Endothelial cell (in vitro differentiated cells): ENCODE results near the gene PARD3. TPM values are rescaled to one million over a fixed set of nuclear protein-coding genes. Genes with fewer than 3 reads are reported as not detected.

Experiments used
- DNase-seq: peaks from one replicate; pipeline ENCODE4 v3.0.0; 2021; ENCODE audit warnings: low spot score
- H3K27ac Mint-ChIP-seq: one replicate; pipeline ENCODE4 v1.8.0; 2021; ENCODE audit warnings: mixed read lengths, inconsistent platforms; ENCODE audit not compliant: unreplicated experiment
- H3K27me3 Mint-ChIP-seq: one replicate; pipeline ENCODE4 v1.8.0; 2021; ENCODE audit warnings: mild to moderate bottlenecking, moderate library complexity, mixed read lengths, inconsistent platforms; ENCODE audit not compliant: unreplicated experiment
- H3K36me3 Mint-ChIP-seq: one replicate; pipeline ENCODE4 v1.8.0; 2021; ENCODE audit warnings: mild to moderate bottlenecking, low read depth, mixed read lengths, inconsistent platforms; ENCODE audit not compliant: unreplicated experiment
- H3K4me1 Mint-ChIP-seq: one replicate; pipeline ENCODE4 v1.8.0; 2021; ENCODE audit warnings: mild to moderate bottlenecking, mixed read lengths, inconsistent platforms; ENCODE audit not compliant: unreplicated experiment
- H3K4me3 Mint-ChIP-seq: one replicate; pipeline ENCODE4 v1.8.0; 2021; ENCODE audit warnings: mild to moderate bottlenecking, mixed read lengths, inconsistent platforms; ENCODE audit not compliant: unreplicated experiment
- H3K9me3 Mint-ChIP-seq: one replicate; pipeline ENCODE4 v1.8.0; 2021; ENCODE audit warnings: mixed read lengths, inconsistent platforms; ENCODE audit not compliant: unreplicated experiment
- total RNA-seq: library from RNA; stranded (reverse); fragmentation: NEBNext Ultra II Directional; extraction: Animal tissue kit (Norgen Biotek cat#: 25700); gene quantifications from one replicate; pipeline ENCODE4 v1.2.1, GENCODE V29; 2021; ENCODE audit not compliant: unreplicated experiment
- TF ChIP-seq, protein P1 (sequence below): fragments of 200-600 bp; sonication (generic); IDR thresholded peaks from one replicate; pipeline ENCODE4 v1.5.0; 2021; ENCODE audit warnings: antibody characterized with exemption; ENCODE audit not compliant: unreplicated experiment

PARD3 gene
- total RNA-seq, 1 donor from 2014 or later, result 35.2 TPM

DNA sequence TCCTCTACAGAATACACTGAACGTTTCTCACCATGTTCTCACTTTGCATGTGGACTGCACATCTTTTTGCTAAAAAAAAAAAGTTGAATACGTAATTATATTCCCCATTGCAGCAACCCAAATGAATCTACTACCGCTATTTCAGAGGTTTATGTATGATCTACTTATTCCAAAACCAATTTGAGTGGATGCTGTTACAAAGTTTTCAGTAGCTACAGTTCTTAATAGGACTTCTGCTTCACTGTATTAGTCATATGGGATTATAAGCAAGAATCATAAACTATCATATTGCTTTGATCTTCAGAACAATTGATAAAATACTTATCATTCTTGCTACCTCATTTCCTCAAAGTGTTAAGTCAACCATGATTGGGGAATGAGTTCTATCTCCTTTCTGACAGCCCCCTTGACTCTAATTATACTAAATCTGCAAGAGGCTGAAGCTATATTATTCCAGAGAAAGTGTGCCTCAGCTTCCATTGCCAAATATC is 257.0 kb downstream of the PARD3 start:
- Mint-ChIP-seq H3K27me3 (peaks cover 4% of the 10 kb centered on the region), H3K4me1 (peaks cover 3% of the 10 kb centered on the region), H3K36me3 (no peaks in the 10 kb centered on the region), H3K9me3 (no peaks in the 10 kb centered on the region), H3K4me3 (no peak overlapping the region), H3K27ac (no peak overlapping the region)
- TF ChIP-seq, protein P1, sequence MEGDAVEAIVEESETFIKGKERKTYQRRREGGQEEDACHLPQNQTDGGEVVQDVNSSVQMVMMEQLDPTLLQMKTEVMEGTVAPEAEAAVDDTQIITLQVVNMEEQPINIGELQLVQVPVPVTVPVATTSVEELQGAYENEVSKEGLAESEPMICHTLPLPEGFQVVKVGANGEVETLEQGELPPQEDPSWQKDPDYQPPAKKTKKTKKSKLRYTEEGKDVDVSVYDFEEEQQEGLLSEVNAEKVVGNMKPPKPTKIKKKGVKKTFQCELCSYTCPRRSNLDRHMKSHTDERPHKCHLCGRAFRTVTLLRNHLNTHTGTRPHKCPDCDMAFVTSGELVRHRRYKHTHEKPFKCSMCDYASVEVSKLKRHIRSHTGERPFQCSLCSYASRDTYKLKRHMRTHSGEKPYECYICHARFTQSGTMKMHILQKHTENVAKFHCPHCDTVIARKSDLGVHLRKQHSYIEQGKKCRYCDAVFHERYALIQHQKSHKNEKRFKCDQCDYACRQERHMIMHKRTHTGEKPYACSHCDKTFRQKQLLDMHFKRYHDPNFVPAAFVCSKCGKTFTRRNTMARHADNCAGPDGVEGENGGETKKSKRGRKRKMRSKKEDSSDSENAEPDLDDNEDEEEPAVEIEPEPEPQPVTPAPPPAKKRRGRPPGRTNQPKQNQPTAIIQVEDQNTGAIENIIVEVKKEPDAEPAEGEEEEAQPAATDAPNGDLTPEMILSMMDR, result no peak
- no peak for DNase-seq

DNA sequence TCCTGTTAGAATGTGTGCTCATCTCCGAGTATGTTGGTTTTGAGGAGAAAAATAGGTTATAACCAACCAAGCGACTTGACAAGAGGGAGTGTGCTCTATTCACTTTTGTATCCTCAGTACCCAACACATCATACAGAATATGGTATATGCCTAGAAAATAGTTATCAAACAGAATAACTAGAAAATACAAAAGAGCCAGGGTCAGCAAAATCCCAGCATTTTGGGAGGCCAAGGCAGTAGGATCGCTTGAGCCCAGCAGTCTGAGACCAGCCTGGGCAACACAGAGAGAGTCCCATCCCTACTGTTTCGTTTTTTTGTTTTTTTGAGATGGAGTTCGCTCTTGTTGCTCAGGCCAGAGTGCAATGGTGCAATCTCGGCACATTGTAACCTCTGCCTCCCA is 257.9 kb downstream of the PARD3 start:
- no peaks in the 10 kb centered on the region for H3K9me3 Mint-ChIP-seq
- H3K4me3 Mint-ChIP-seq, result no peak overlapping the region
- peaks cover 4% of the 10 kb centered on the region for H3K27me3 Mint-ChIP-seq
- no peaks in the 10 kb centered on the region for H3K36me3 Mint-ChIP-seq
- no peak for DNase-seq
- no peak overlapping the region for H3K27ac Mint-ChIP-seq
- peaks cover 8% of the 10 kb centered on the region for H3K4me1 Mint-ChIP-seq
- TF ChIP-seq, protein P1, result no peak

DNA sequence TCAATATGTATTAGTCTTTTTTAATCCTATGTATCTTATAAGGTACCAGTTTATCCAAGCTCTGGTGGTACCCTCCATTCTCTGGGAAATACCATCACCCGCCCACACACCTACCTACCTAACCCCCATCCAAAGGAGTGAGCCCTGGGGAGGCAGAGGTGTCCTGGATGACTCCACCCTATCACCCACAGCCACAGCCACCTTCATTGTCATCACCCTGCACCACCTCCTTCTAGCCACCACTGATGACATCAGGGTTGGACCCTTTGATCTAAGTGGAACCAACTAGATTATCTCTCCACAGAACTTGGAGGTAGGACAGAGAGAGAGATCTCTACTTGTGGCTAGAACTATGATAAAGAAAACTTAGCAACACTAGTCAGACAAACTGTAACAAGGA is 259.4 kb downstream of the PARD3 start:
- DNase-seq, result no peak
- Mint-ChIP-seq H3K4me3 (no peak overlapping the region), H3K36me3 (no peaks in the 10 kb centered on the region), H3K4me1 (peaks cover 8% of the 10 kb centered on the region), H3K9me3 (no peaks in the 10 kb centered on the region), H3K27ac (peak overlapping the region; percentile 9), H3K27me3 (peaks cover 6% of the 10 kb centered on the region)
- TF ChIP-seq, protein P1, result no peak

DNA sequence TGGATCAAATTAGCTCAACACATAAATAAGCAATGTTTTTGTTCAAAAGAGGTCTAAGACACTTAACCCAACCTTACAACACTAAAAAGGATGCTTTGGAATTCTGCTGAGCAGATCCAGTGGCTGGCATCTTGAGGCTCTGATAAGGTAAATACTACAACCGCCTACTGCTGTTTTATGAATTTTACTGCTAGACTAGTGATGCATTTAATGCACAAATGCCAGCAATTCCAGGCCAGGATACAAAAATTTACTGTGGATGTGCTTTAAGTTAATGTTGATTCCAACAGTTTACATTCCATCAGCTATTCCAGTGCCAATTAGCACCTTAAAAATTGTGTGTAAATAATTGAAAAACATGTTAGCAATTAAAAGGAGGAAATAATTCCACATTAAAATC is 261.3 kb downstream of the PARD3 start:
- Mint-ChIP-seq H3K27me3 (peaks cover 6% of the 10 kb centered on the region), H3K9me3 (no peaks in the 10 kb centered on the region), H3K27ac (no peak overlapping the region), H3K36me3 (no peaks in the 10 kb centered on the region), H3K4me1 (peaks cover 8% of the 10 kb centered on the region), H3K4me3 (no peak overlapping the region)
- TF ChIP-seq, protein P1, result no peak
- DNase-seq, result no peak

DNA sequence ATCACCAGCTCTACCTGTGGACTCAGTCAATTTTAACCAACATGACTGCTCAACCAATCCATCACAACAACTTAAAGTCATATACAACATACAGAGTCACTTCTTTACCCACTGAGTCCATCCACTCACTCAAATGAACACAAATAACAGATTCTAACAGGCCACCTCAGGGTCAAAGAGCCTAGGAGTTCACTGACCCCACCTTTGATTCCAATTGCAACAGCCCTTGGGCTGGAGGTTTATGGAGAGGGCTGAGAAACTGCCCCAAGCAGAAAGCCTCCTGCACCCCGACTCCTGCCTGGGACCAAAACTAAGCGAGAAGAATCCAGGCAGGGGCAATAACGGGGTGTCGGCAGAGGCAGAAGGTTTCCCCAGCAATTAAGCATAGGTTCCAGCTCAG is 263.8 kb downstream of the PARD3 start:
- Mint-ChIP-seq H3K27ac (no peak overlapping the region), H3K4me1 (peaks cover 10% of the 10 kb centered on the region), H3K36me3 (no peaks in the 10 kb centered on the region), H3K4me3 (no peak overlapping the region), H3K27me3 (peaks cover 6% of the 10 kb centered on the region), H3K9me3 (no peaks in the 10 kb centered on the region)
- DNase-seq, result no peak
- TF ChIP-seq, protein P1, result no peak
